ENCODE data around the gene EDN1. TPM values are rescaled to one million over a fixed set of nuclear protein-coding genes. Genes with fewer than 3 reads are reported as not detected.

The EDN1 gene
- total RNA-seq, 1 experiment from 2014 or later, result 15.1 TPM

DNA sequence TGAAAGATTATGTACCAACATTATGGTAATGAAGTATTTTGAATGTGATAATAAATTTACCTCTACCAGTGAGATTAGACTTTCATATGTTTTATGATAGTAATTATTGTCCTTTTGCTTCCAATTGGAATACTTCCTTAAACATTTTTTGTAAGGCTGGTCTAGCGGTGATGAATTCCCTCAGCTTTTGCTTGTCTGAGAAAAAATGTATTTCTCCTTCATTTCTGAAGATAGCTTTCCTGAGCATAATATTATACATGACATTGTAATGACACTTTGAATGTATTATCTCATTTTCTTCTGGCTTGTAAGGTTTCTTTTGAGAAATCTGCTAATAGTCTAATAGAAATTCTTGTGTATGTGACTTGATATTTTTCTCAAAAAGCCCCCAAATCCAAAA is 18.6 kb upstream of the EDN1 start:
- CTCF ChIA-PET, result no interaction called here
- intact Hi-C loops (cut with micrococcal nuclease; ENCODE audit: unreplicated experiment) (no loop called here), in situ Hi-C loops (cut with HindIII; ENCODE audit: low pct_unique_long_range_greater_than_20kb, low sequenced_read_pairs) (no loop called here)
- Histone ChIP-seq H3K27me3 (ENCODE audit: control insufficient read depth, insufficient read depth, low read length) (no peaks in the 10 kb centered on the region), H3K36me3 (ENCODE audit: control insufficient read depth, insufficient read depth, low read length) (no peaks in the 10 kb centered on the region), H3K4me3 (ENCODE audit: low read depth in 2 of 2, low read length in 2 of 2) (no peak overlapping the region), H3K4me1 (ENCODE audit: control insufficient read depth, insufficient read depth, low read length) (no peaks in the 10 kb centered on the region), H3K27ac (ENCODE audit: low read length) (no peak overlapping the region), H3K9me3 (ENCODE audit: control insufficient read depth, insufficient read depth, low read depth, low read length) (no peaks in the 10 kb centered on the region; the same call in 1 of the 2 replicates)
- BruUV-seq (replicated peaks), result no TSS peak
- POLR2A ChIA-PET, result no interaction called here
- TF ChIP-seq, protein P1, sequence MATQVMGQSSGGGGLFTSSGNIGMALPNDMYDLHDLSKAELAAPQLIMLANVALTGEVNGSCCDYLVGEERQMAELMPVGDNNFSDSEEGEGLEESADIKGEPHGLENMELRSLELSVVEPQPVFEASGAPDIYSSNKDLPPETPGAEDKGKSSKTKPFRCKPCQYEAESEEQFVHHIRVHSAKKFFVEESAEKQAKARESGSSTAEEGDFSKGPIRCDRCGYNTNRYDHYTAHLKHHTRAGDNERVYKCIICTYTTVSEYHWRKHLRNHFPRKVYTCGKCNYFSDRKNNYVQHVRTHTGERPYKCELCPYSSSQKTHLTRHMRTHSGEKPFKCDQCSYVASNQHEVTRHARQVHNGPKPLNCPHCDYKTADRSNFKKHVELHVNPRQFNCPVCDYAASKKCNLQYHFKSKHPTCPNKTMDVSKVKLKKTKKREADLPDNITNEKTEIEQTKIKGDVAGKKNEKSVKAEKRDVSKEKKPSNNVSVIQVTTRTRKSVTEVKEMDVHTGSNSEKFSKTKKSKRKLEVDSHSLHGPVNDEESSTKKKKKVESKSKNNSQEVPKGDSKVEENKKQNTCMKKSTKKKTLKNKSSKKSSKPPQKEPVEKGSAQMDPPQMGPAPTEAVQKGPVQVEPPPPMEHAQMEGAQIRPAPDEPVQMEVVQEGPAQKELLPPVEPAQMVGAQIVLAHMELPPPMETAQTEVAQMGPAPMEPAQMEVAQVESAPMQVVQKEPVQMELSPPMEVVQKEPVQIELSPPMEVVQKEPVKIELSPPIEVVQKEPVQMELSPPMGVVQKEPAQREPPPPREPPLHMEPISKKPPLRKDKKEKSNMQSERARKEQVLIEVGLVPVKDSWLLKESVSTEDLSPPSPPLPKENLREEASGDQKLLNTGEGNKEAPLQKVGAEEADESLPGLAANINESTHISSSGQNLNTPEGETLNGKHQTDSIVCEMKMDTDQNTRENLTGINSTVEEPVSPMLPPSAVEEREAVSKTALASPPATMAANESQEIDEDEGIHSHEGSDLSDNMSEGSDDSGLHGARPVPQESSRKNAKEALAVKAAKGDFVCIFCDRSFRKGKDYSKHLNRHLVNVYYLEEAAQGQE (IDR thresholded peaks at IDR 0.05; ENCODE audit: insufficient read depth in 1 of 2, low read depth in 2 of 2, low read length in 1 of 2), result no peak
- TF ChIP-seq TCF7L2 (IDR thresholded peaks at IDR 0.05; ENCODE audit: low read depth, low read length), result no peak
- TF ChIP-seq, protein P2, sequence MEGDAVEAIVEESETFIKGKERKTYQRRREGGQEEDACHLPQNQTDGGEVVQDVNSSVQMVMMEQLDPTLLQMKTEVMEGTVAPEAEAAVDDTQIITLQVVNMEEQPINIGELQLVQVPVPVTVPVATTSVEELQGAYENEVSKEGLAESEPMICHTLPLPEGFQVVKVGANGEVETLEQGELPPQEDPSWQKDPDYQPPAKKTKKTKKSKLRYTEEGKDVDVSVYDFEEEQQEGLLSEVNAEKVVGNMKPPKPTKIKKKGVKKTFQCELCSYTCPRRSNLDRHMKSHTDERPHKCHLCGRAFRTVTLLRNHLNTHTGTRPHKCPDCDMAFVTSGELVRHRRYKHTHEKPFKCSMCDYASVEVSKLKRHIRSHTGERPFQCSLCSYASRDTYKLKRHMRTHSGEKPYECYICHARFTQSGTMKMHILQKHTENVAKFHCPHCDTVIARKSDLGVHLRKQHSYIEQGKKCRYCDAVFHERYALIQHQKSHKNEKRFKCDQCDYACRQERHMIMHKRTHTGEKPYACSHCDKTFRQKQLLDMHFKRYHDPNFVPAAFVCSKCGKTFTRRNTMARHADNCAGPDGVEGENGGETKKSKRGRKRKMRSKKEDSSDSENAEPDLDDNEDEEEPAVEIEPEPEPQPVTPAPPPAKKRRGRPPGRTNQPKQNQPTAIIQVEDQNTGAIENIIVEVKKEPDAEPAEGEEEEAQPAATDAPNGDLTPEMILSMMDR (IDR thresholded peaks at IDR 0.05), result no peak
- no peak for TF ChIP-seq SIN3A (IDR thresholded peaks at IDR 0.05; ENCODE audit: borderline replicate concordance, insufficient read depth, low read depth, low read length)
- TF ChIP-seq POLR2AphosphoS5 (IDR thresholded peaks at IDR 0.05; ENCODE audit: low read depth, low read length), result no peak
- ATAC-seq (no peak), DNase-seq (ENCODE audit: low read depth, low spot score) (no peak)

DNA sequence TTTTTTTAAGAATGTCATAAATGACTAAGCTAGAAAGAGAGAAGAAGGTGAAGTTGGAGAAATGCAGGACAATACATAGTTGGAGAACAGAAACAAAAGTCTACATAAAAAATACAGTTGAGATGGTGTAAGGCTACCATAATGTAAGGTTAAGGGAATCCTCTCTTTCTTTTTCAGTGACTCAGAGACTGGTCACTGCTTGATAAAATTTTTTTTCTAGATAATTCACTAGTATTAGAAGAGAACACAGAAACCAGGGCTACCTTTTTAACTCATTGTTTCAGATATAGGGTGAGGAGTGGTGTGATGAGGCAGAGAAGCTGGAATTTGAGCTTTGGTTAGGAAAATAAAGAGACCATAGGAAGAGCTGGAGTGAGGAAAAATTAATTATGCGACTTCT is 18.2 kb upstream of the EDN1 start:
- Histone ChIP-seq H3K27ac (ENCODE audit: low read length) (no peak overlapping the region), H3K4me3 (ENCODE audit: low read depth in 2 of 2, low read length in 2 of 2) (no peak overlapping the region), H3K36me3 (ENCODE audit: control insufficient read depth, insufficient read depth, low read length) (no peaks in the 10 kb centered on the region), H3K9me3 (ENCODE audit: control insufficient read depth, insufficient read depth, low read depth, low read length) (no peaks in the 10 kb centered on the region; the same call in 1 of the 2 replicates), H3K4me1 (ENCODE audit: control insufficient read depth, insufficient read depth, low read length) (no peaks in the 10 kb centered on the region), H3K27me3 (ENCODE audit: control insufficient read depth, insufficient read depth, low read length) (no peaks in the 10 kb centered on the region)
- ChIA-PET CTCF (interaction anchor here (0.7 kb wide), 1 partner anchor 9 kb away, joined by 3 read pairs; no protein-coding TSS in a partner anchor), POLR2A (no interaction called here)
- no peak for ATAC-seq
- BruUV-seq (replicated peaks), result no TSS peak
- no peak for DNase-seq (ENCODE audit: low read depth, low spot score)
- in situ Hi-C loops (cut with HindIII; ENCODE audit: low pct_unique_long_range_greater_than_20kb, low sequenced_read_pairs), result no loop called here
- TF ChIP-seq, protein P2 (IDR thresholded peaks at IDR 0.05), result no peak
- TF ChIP-seq POLR2AphosphoS5 (IDR thresholded peaks at IDR 0.05; ENCODE audit: low read depth, low read length) (no peak), TCF7L2 (IDR thresholded peaks at IDR 0.05; ENCODE audit: low read depth, low read length) (no peak), SIN3A (IDR thresholded peaks at IDR 0.05; ENCODE audit: borderline replicate concordance, insufficient read depth, low read depth, low read length) (no peak)
- TF ChIP-seq, protein P1 (IDR thresholded peaks at IDR 0.05; ENCODE audit: insufficient read depth in 1 of 2, low read depth in 2 of 2, low read length in 1 of 2), result no peak
- intact Hi-C loops (cut with micrococcal nuclease; ENCODE audit: unreplicated experiment), result no loop called here

Data from Panc1 (cell line).